ENCODE data around the gene SPDL1.
A peak's percentile ranks its signal among the peaks of the same experiment; 100 is the strongest.

Gene SPDL1

DNA sequence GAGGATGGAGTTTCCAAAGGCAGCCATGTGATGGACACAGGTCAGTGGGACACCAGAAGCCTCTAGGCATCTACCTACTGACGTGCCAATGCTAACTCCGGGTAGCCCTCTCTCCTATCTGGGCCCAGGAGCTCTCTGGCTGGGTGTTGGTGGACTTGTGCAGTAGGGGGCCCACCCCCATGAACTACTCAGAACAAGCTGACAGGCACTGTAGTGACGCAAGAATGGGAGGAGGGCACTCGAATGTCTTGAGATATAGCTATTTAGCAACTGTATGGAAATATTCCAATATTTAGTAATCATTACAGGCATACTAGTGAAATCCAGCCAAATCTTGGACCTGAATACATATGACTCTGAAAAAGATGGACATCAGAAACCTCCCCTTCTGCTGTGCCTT lies 47.8 kb downstream of the SPDL1 start:
- peak; percentile 58 for DNase-seq (ENCODE audit: low read depth)

DNA sequence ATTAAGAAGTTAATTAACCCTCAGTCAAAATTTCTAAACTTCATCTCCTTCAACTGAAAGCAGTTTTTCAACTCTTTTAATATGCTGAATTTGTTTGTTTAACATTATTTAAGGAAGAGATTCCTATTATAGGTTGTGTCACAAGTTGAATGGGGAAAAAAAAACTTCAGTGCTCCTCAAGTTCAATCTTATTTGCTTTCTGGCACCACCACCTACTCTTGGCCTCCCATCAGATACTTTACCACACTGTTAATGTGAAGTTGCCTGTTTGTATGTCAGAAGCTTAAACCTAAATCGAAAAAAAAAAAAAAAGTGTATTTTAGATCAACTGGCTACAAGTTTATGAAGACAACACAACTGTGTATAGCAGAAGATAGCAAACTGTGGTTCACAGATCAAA lies 49.4 kb downstream of the SPDL1 start:
- no peak for DNase-seq (ENCODE audit: low read depth)

DNA sequence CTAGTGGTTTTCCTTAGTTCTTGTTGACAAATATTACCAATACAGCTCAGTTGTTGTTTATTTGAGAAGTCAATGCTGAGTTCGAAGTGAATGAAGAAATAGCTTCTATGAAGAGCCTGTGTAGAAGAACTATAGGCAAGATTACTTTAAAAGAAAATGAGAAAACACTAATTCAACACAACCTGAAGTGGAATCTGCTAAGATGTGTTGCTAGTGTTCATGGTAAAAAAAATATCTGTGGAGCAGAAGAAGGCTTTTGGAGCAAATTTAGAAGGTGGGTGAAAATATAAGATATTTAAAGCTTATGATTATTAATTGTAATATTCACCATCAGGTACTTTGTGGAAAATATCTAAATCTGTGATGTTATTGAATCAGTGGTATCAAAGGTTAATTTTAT lies 51.0 kb downstream of the SPDL1 start:
- no peak for DNase-seq (ENCODE audit: low read depth)

DNA sequence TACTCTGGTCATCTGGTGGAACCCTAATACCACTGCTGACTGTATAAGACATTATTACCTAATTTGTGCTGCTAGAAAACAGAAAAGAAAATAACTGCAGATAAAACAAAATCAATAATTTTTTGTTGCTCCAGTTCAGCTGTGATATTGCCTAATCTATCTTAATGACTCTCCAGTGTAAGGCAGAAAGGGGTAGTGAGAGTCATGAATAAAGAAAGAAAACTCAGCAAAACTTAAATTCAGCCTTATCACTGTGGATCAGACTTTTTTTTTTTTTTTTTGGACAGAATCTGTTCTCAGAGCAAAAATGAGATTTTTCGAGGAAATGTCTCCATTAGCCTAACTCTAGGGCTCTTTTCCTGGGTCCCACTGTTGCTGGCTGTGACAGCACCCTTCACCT lies 52.4 kb downstream of the SPDL1 start:
- DNase-seq (ENCODE audit: low read depth), result no peak

DNA sequence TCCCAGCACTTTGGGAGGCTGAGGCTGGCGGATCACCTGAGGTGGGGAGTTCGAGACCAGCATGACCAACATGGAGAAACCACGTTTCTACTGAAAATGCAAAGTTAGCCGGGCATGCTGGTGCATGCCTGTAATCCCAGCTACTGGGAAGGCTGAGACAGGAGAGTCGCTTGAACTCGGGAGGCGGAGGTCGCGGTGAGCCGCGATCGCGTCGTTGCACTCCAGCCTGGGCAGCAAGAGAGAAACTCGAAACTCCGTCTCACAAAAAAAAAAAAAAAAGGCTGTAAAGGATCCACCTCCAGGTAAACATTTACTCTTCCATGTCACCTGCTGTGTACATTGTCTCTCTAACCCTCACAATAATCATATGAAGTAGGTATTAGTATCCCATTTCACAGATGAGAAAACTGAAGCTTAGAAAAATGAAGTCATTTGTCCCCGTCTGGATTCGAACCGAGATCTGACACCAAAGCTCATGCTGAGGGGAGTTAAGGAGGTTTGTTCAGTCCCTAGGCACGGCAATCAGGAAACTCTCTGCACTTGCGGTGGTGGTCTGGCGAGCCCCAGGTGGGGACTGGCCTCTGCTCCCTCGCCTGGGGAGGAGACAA lies 53.0 kb downstream of the SPDL1 start:
- no peak for DNase-seq (ENCODE audit: low read depth)

DNA sequence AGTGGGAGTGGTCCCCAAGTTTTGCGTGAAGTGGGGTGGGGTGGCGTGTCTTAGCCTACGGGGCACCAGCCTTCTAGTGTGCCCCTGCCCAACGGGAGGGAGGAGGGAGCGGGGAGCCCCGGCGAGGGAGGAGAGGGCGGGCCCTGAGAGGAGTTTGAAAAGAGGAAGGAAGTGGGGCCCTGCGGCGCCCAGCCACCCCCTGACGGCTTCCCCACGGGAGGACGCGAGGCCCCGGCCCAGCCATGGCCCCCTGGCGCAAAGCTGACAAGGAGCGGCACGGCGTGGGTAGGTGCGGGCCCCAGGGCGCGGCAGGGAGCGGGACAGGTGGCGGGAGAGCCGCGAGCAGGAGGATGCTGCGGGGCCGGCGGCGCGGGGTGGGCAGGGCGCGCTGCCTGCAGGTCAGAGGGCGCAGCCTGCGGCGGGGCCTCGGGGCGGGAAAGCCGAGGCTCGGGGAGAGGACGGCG lies 53.5 kb downstream of the SPDL1 start, which contains the start of gene DOCK2:
TSS of gene DOCK2 (plus strand) at position 191 of the 464 bp plus-strand sequence. CDS start at position 243, 52 bp downstream.
- DNase-seq (ENCODE audit: low read depth), result no peak

DNA sequence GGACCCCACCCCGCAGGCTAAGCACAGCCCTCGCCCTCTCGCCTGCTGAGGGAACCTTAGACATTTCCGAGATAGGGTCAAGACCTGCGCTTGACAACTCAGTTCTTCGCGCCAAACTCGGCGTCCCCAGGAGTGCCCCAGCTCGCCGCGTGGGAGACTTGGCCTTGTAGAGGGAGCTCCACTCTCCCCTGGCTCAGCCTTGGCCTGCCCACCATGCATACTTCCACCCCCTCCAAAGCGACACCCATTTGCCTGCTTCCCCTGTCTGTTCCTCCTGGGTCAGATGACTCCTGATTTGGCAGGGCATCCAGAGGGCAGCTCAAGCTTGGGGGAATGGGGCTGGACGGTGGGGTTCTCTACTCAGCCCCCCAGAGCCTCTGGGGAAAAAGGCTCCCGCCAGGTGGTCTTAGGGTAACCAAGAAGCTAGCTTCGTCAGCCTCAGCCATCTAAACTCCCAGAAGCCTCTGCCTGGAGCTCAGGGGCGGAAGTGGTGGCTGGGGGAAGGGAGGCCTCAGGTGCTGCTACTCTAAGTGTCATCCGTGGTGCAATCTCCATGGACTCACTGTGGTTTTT lies 54.1 kb downstream of the SPDL1 start:
- DNase-seq (ENCODE audit: low read depth), result no peak

DNA sequence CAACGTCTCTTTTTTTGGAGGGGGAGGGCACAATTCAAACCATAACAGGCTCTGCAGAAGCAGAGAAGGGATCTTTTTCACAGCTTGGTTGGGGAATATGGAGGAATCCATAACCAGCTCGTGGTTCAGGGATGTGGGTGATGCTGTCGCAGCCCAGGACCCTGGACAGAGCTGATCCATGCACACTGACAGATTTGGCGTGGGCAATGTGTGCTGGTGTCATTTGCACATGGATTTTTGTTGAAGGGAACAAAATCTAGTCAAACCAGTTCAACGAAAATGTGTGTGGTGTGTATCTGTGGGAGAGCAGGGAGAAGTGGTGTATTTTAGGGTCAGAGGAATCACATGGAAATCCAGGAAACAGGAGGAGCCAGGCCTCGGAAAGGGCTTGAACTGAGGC lies 57.7 kb downstream of the SPDL1 start:
- DNase-seq (ENCODE audit: low read depth), result no peak

DNA sequence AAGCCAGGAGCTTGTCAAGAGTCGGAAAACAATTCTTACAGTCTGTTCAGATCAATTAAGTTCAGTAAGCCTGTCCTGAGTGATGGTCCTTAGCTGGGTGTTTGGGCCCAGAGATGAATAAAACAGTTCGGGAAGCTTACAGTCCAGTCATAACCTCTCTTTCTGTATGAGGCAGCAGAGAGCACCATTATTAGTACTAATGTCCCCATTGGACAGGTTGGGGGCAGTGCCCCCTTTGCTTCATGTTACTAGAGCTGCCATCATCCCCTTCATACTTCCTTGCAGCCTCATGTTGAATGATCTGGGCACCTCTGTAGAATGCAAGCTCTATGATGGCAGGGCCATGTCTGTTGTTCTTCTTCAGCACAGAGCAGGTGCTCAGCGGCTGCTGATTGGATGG lies 63.3 kb downstream of the SPDL1 start:
- no peak for DNase-seq (ENCODE audit: low read depth)

DNA sequence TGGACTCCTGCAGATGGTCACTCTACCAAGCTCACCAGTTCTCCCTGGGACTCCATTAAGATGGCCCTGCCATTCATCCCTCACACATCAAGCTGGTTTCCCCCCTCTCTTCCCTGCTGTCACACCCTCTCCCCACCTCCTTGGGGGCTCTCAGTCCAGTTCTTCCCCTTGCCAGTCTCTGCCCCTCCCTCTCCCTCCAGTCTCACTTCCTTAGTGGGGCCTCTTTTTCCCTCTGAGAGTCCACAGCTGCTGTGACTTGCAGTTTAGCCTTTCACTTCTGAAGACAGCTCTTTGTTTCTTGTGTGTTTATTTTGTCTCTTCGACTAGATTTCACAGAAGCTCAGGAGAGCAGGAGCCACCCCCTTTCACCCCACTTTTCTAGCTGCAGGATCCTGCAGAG lies 64.0 kb downstream of the SPDL1 start:
- DNase-seq (ENCODE audit: low read depth), result no peak

DNA sequence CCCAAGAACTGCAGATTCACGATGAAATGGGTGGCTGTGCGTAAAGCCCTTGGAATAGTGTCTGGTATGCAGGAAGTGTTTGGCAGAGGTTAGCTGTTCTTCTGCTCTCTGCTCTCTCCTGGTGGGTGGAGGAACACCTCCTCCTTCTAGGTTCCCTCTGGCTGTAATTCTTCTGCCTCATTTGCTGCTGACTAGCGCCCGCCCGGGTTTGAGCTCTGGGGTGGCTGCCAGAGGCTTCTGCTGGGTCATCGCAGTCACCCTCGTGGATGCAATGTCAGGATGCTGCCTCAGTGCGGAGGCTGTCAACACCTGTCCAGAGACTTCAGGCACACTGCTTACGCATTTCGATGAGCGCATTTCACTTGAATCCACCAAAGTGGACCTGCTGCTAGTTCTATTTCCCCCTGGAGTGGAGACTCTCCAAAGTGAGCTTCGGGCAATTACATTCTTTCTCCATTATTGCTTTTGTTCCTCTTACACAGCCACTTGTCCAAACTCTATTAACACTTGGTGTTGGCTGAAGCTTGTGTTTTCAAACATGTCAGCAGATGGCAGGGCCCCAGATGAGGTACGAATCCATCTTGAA lies 65.2 kb downstream of the SPDL1 start:
- DNase-seq (ENCODE audit: low read depth), result peak; percentile 65

DNA sequence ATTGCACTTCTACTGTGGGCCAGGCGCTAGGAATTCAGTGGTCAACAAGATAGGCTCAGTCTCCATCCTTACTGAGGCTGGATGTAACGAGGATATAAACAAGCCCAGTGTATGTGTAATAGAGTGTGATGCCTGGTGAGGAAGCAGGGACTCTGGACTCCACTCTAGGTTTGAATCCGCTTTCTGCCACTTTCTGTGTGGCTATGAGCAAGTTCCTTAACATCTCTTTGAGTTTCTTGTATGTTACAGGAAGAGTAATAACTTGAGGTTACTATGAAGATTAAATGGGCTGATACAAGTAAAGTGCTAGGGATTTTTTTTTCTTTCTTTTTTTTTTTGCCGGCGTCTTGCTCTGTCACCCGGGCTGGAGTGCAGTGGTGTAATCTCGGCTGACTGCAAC lies 65.9 kb downstream of the SPDL1 start:
- no peak for DNase-seq (ENCODE audit: low read depth)

DNA sequence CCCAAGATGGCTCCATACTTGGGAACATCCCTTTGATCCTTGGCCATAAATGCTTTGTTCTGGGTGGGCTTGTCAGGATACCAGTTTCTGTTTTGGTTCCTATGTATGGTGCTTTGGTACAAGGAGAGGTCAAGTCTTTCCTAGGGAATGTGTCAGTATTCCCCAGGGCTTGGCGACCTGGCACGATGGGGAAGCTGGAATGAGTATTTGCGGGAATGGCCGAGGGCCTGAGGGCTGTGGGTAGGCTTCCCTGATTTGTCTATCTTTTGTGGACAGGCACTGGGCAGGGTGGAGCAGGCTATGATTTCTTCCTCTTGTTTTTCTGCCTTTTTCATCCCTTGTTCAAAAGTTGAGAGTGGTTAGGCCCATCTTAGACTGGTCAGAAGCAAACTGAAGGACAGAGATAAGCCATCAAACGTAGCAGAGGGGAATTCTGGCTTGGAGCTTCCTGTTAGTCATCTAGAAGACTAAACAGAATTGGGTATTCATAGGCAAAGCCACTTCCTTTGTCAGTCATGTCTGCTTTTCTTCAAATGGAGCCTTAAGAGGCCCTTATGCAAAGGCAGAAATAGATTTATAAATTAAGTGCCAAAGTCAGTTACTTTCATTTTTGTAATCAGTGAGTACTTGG lies 67.2 kb downstream of the SPDL1 start:
- DNase-seq (ENCODE audit: low read depth), result peak; percentile 92

DNA sequence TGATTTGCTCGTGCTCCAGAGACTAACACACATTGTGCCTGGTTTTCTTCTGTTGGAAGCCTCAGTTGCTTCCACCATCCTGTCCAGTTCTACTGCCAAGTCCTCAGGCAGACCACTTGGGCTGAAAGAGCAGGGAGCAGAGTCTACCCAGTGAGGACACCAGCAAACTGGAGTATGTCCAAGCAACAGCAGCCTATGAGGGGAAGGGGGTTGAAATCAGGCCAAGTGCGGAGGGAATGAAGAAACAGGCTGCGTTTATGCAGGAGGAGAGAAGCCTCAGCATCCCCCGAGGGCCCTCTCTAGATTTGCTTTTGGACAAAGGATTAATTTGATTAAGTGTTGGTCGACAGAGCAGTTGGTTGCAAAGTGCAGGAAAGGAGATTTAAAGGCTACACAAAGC lies 68.0 kb downstream of the SPDL1 start:
- DNase-seq (ENCODE audit: low read depth), result peak; percentile 24

DNA sequence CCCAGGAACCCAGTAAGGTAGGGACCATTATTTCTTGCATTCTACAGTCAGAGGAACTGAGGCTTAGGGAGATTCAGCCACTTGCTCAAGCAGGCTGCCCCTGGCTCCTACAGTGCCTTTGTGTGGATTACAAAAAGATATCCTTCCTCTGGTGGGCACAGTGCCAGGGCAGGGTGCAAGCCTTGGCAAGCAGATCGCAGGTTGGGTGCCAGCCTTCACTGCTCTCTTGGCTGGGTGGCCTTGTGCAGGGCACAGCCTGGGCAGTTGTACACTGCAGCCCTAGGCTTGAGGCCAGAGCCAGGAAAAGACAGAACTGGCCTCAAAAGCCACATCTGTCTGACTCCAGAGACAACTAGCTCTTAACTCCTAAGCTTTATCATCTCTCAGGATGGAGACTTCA lies 68.5 kb downstream of the SPDL1 start:
- DNase-seq (ENCODE audit: low read depth), result no peak

DNA sequence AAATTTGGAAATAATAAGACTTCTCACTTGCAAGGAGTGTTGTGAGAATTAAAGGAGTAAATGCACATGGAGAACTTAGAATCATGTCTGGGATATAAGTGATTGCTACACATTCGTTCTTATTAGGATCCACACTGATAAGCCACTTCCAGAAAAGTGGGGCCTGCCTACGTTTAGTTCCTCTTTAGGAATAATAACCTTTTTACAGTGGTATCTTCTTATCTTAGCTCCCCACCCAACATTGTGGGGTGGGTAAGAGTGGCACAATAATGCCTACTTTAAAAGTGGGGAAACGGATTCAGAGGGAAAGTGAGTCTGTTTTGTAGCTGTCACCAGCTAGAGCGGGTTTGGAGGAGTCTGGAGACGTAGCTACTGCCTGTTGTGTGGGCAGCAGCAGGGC lies 69.5 kb downstream of the SPDL1 start:
- DNase-seq (ENCODE audit: low read depth), result no peak

Measured in iris pigment epithelial cell (primary cell).